SU-DHL-6 (cell line): ENCODE data around the gene SPCS2.
"Not testable (repeated sequence)": the region's sequence is repeated elsewhere in the genome, so short reads cannot be mapped to it uniquely, and the experiment has no call there.

Source experiments
- EZH2phosphoT487 ChIP-seq: fragments of 200-600 bp; sonication (generic), shearing (Covaris generic); conservative IDR thresholded peaks from 2 replicates; pipeline ENCODE4 v1.6.1; 2018; ENCODE audit warnings: mild to moderate bottlenecking, antibody characterized with exemption, low read length, moderate library complexity, mixed read lengths
- TF ChIP-seq, protein P1 (sequence below): fragments of 200-600 bp; sonication (generic); IDR thresholded peaks from one replicate; pipeline ENCODE4 v1.5.1; 2017; ENCODE audit warnings: antibody characterized with exemption, mild to moderate bottlenecking, low read length, moderate library complexity; ENCODE audit not compliant: insufficient read depth, poor library complexity, severe bottlenecking

DNA sequence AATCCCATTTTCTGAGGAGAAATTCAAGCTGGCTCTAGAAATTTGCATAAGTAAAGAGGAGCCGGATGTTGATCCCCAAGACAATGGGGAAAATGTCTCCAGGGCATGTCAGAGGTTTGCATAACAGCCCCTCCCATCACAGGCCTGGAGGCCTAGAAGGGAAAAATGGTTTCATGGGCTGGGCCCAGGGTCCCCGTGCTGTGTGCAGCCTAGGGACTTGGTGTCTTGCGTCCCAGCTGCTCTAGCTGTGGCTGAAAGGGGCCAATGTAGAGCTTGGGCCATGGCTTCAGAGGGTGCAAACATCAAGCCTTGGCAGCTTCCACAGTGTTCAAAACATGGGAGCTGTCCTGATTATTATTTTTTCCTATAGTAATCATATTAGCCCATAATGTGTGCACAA is 70.1 kb downstream of the SPCS2 start:
- TF ChIP-seq, protein P1, sequence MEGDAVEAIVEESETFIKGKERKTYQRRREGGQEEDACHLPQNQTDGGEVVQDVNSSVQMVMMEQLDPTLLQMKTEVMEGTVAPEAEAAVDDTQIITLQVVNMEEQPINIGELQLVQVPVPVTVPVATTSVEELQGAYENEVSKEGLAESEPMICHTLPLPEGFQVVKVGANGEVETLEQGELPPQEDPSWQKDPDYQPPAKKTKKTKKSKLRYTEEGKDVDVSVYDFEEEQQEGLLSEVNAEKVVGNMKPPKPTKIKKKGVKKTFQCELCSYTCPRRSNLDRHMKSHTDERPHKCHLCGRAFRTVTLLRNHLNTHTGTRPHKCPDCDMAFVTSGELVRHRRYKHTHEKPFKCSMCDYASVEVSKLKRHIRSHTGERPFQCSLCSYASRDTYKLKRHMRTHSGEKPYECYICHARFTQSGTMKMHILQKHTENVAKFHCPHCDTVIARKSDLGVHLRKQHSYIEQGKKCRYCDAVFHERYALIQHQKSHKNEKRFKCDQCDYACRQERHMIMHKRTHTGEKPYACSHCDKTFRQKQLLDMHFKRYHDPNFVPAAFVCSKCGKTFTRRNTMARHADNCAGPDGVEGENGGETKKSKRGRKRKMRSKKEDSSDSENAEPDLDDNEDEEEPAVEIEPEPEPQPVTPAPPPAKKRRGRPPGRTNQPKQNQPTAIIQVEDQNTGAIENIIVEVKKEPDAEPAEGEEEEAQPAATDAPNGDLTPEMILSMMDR, result not testable (repeated sequence)
- not testable (repeated sequence) for TF ChIP-seq EZH2phosphoT487
